Progenitor cell of endocrine pancreas (in vitro differentiated cells): Measurements from ENCODE around the gene BMERB1. TPM values are rescaled to one million over a fixed set of nuclear protein-coding genes. Genes with fewer than 3 reads are reported as not detected.

Experiments used
- DNase-seq: peaks from one replicate; pipeline ENCODE4 v3.0.0; 2021; ENCODE audit warnings: low spot score; ENCODE audit not compliant: unreplicated experiment
- H3K27ac Mint-ChIP-seq: 2 replicates; pipeline ENCODE4 v1.8.0; 2021; ENCODE audit warnings: mild to moderate bottlenecking, moderate library complexity, mixed read lengths
- H3K27me3 Mint-ChIP-seq: 2 replicates; pipeline ENCODE4 v1.8.0; 2021; ENCODE audit warnings: mixed read lengths
- H3K36me3 Mint-ChIP-seq: 2 replicates; pipeline ENCODE4 v1.8.0; 2022; ENCODE audit warnings: mixed read lengths; ENCODE audit not compliant: insufficient read depth
- H3K4me1 Mint-ChIP-seq: 2 replicates; pipeline ENCODE4 v1.8.0; 2021; ENCODE audit warnings: low read depth, mixed read lengths
- H3K4me3 Mint-ChIP-seq: 2 replicates; pipeline ENCODE4 v1.8.0; 2021; ENCODE audit warnings: low read depth, mild to moderate bottlenecking, moderate library complexity, mixed read lengths
- H3K9me3 Mint-ChIP-seq: 2 replicates; pipeline ENCODE4 v1.8.0; 2021; ENCODE audit warnings: low read depth, mixed read lengths
- CTCF ChIP-seq: fragments of 200-600 bp; sonication (generic); IDR thresholded peaks from one replicate; pipeline ENCODE4 v1.5.0; 2021; ENCODE audit warnings: antibody characterized with exemption, mild to moderate bottlenecking; ENCODE audit not compliant: unreplicated experiment
- total RNA-seq: library from RNA; stranded (reverse); gene quantifications from 2 replicates; pipeline ENCODE4 v1.2.1, GENCODE V29; 2021

Gene BMERB1
- total RNA-seq, 1 donor from 2014 or later: 13.5 TPM

GRCh38 chr16:15519790-15520189 is 85.4 kb downstream of the BMERB1 start:
- no peak overlapping the region for H3K27ac Mint-ChIP-seq
- no peaks in the 10 kb centered on the region for H3K9me3 Mint-ChIP-seq
- DNase-seq: no peak
- no peak for TF ChIP-seq CTCF
- H3K4me3 Mint-ChIP-seq: no peak overlapping the region
- H3K27me3 Mint-ChIP-seq: peaks cover 8% of the 10 kb centered on the region
- H3K36me3 Mint-ChIP-seq: no peaks in the 10 kb centered on the region
- peaks cover 14% of the 10 kb centered on the region for H3K4me1 Mint-ChIP-seq

GRCh38 chr16:15521390-15521757 is 87.0 kb downstream of the BMERB1 start:
- Mint-ChIP-seq H3K4me3 (no peak overlapping the region), H3K27me3 (peaks cover 8% of the 10 kb centered on the region)
- no peak for TF ChIP-seq CTCF

GRCh38 chr16:15521758-15522509 is 87.5 kb downstream of the BMERB1 start:
- no peak for DNase-seq
- H3K4me3 Mint-ChIP-seq: no peak overlapping the region
- peaks cover 8% of the 10 kb centered on the region for H3K27me3 Mint-ChIP-seq
- H3K27ac Mint-ChIP-seq: no peak overlapping the region
- TF ChIP-seq CTCF: no peak
- H3K4me1 Mint-ChIP-seq: peaks cover 11% of the 10 kb centered on the region
- no peaks in the 10 kb centered on the region for H3K36me3 Mint-ChIP-seq
- no peaks in the 10 kb centered on the region for H3K9me3 Mint-ChIP-seq

More at GRCh38 chr16:15521390-15521757, 87.0 kb downstream of the BMERB1 start:
- no peaks in the 10 kb centered on the region for H3K36me3 Mint-ChIP-seq
- H3K9me3 Mint-ChIP-seq: no peaks in the 10 kb centered on the region
- no peak for DNase-seq
- H3K27ac Mint-ChIP-seq: no peak overlapping the region
- peaks cover 11% of the 10 kb centered on the region for H3K4me1 Mint-ChIP-seq

GRCh38 chr16:15523092-15523541 is 88.7 kb downstream of the BMERB1 start:
- Mint-ChIP-seq H3K27ac (no peak overlapping the region), H3K4me3 (no peak overlapping the region), H3K9me3 (no peaks in the 10 kb centered on the region), H3K36me3 (no peaks in the 10 kb centered on the region), H3K4me1 (peaks cover 11% of the 10 kb centered on the region), H3K27me3 (peaks cover 8% of the 10 kb centered on the region)
- TF ChIP-seq CTCF: no peak
- DNase-seq: no peak

GRCh38 chr16:15523939-15524338 is 89.6 kb downstream of the BMERB1 start:
- H3K27ac Mint-ChIP-seq: no peak overlapping the region
- peaks cover 8% of the 10 kb centered on the region for H3K27me3 Mint-ChIP-seq
- TF ChIP-seq CTCF: no peak
- no peak for DNase-seq
- no peak overlapping the region for H3K4me3 Mint-ChIP-seq
- H3K36me3 Mint-ChIP-seq: no peaks in the 10 kb centered on the region
- no peaks in the 10 kb centered on the region for H3K9me3 Mint-ChIP-seq
- H3K4me1 Mint-ChIP-seq: peaks cover 5% of the 10 kb centered on the region
